HUDEP-2 (cell line): ENCODE measurements around the gene GNGT2.
"Not testable (repeated sequence)": the region's sequence is repeated elsewhere in the genome, so short reads cannot be mapped to it uniquely, and the experiment has no call there.

ENCODE experiments used
- DNase-seq, 76 experiments: peaks; one replicate each; lab custom pipeline; 2025; ENCODE audit not compliant: unreplicated experiment in 76 of 76; lab: John Stamatoyannopoulos, UW

The GNGT2 gene

GRCh38 chr17:49213399-49213798 is 3.0 kb upstream of the GNGT2 start:
- no peak for DNase-seq

- DNase-seq = no peak
Observed at GRCh38 chr17:49209061-49209571, 1.3 kb downstream of the GNGT2 start.

- no peak for DNase-seq
Observed at GRCh38 chr17:49204516-49204915, 5.9 kb downstream of the GNGT2 start.

- no peak for DNase-seq
Observed at GRCh38 chr17:49203796-49204195, 6.6 kb downstream of the GNGT2 start.

GRCh38 chr17:49201481-49201927 is 8.9 kb downstream of the GNGT2 start:
- no peak for DNase-seq

GRCh38 chr17:49200423-49201083 is 9.8 kb downstream of the GNGT2 start:
- no peak for DNase-seq

- no peak for DNase-seq
Observed at GRCh38 chr17:49198211-49198610, 12.2 kb downstream of the GNGT2 start.

GRCh38 chr17:49197346-49197998 is 12.9 kb downstream of the GNGT2 start:
- DNase-seq = peak in 6 of 76 experiments; percentile 5 to 36 (median 14)

- DNase-seq = no peak
Observed at GRCh38 chr17:49196520-49196919, 13.9 kb downstream of the GNGT2 start.

GRCh38 chr17:49195751-49196150 is 14.6 kb downstream of the GNGT2 start:
- DNase-seq = no peak

- DNase-seq = no peak
Observed at GRCh38 chr17:49194297-49194607, 16.1 kb downstream of the GNGT2 start.

GRCh38 chr17:49193513-49194296 is 16.7 kb downstream of the GNGT2 start:
- peak in 66 of 76 experiments; percentile 5 to 76 (median 47) for DNase-seq

- DNase-seq = peak in 75 of 76 experiments; percentile 68 to 97 (median 93)
Observed at GRCh38 chr17:49191917-49192741, 18.2 kb downstream of the GNGT2 start.

- peak in 3 of 76 experiments; percentile 40 to 61 (median 54) for DNase-seq
Observed at GRCh38 chr17:49191409-49191916, 18.9 kb downstream of the GNGT2 start.

GRCh38 chr17:49190932-49191331 is 19.4 kb downstream of the GNGT2 start:
- no peak for DNase-seq

GRCh38 chr17:49187301-49187700 is 23.1 kb downstream of the GNGT2 start:
- DNase-seq = no peak

GRCh38 chr17:49185381-49185780 is 25.0 kb downstream of the GNGT2 start:
- not testable (repeated sequence) for DNase-seq

GRCh38 chr17:49184522-49184921 is 25.9 kb downstream of the GNGT2 start:
- DNase-seq = not testable (repeated sequence)

- no peak for DNase-seq
Observed at GRCh38 chr17:49183801-49184200, 26.6 kb downstream of the GNGT2 start.

GRCh38 chr17:49183341-49183740 is 27.0 kb downstream of the GNGT2 start:
- DNase-seq = no peak
